ENCODE results near the gene RAP1GAP. TPM values are rescaled to one million over a fixed set of nuclear protein-coding genes. Genes with fewer than 3 reads are reported as not detected.

RAP1GAP gene
- total and polyA plus RNA-seq, 2 of the 13 experiments (the other 11 are each of a cell fraction or from before 2014, with no cell fraction given) = 11.9 to 37.5 TPM

DNA sequence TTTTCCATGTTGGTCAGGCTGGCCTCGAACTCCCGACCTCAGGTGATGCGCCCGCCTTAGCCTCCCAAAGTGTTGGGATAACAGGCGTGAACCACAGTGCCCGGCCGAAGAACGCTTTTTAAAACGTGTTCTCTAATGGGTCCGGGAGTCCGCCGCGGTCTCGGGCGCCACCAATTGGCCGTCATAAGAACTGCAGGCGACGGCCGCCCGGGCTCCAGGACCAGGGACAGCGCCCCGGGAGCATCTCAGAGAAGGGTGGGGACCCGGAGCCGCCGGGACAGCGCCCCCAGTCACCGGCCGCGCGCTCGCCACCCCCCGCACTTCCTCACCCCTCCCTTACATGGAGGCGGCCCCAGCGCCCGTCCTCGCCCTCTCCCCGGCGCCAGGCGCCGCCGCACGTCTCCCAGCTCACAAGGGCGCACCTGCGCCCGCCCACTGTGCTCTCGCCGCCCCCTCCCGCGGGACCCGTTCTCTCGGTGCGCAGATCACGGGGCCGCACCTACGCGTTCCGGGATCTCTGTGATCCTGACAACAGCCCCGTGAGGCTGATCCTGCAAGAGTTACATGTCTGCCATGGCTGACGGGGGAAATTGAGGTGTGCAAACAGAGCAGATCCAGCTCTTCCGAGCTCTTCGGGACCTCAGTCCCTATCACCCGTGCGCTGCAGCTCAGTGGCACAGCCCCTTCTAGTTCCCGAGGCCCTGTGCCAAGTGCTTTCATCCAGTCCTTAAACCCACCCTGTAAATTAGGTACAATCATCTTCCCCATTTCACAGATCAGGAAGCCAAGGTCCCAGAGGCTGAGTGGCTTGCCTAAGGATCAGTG, 9.8 kb downstream of the RAP1GAP start (continued):
- TF ChIP-seq HOXA3 (CRISPR knock-in tag; IDR thresholded peaks at IDR 0.05) (peak; percentile 80), ZBTB3 (CRISPR knock-in tag; IDR thresholded peaks at IDR 0.05; ENCODE audit: borderline replicate concordance, low read depth) (peak; percentile 35; the same call in 1 of the 2 replicates), DNMT1 (CRISPR knock-in tag; IDR thresholded peaks at IDR 0.05) (0 out of 2 replicates have a peak, but pooled peaks have one; percentile 81), ERF (CRISPR knock-in tag; IDR thresholded peaks at IDR 0.05) (peak; percentile 99), ZNF335 (CRISPR knock-in tag; IDR thresholded peaks at IDR 0.05) (peak; percentile 94), ZNF629 (CRISPR knock-in tag; conservative IDR thresholded peaks at IDR 0.05) (peak; percentile 54), TSC22D2 (CRISPR knock-in tag; IDR thresholded peaks at IDR 0.05; ENCODE audit: borderline replicate concordance) (peak; percentile 99), FOXA3 (CRISPR knock-in tag; IDR thresholded peaks at IDR 0.05) (peak; percentile 72), SMC3 (IDR thresholded peaks at IDR 0.05; ENCODE audit: low read length) (no peak), ETV5 (CRISPR knock-in tag; IDR thresholded peaks at IDR 0.05; ENCODE audit: borderline replicate concordance) (peak; percentile 57), FOXM1 (CRISPR knock-in tag; IDR thresholded peaks at IDR 0.05) (no peak), ZMYM4 (CRISPR knock-in tag; IDR thresholded peaks at IDR 0.05) (peak; percentile 64), ZNF674 (CRISPR knock-in tag; IDR thresholded peaks at IDR 0.05; ENCODE audit: low read depth) (no peak)
- TF ChIP-seq, protein P1, sequence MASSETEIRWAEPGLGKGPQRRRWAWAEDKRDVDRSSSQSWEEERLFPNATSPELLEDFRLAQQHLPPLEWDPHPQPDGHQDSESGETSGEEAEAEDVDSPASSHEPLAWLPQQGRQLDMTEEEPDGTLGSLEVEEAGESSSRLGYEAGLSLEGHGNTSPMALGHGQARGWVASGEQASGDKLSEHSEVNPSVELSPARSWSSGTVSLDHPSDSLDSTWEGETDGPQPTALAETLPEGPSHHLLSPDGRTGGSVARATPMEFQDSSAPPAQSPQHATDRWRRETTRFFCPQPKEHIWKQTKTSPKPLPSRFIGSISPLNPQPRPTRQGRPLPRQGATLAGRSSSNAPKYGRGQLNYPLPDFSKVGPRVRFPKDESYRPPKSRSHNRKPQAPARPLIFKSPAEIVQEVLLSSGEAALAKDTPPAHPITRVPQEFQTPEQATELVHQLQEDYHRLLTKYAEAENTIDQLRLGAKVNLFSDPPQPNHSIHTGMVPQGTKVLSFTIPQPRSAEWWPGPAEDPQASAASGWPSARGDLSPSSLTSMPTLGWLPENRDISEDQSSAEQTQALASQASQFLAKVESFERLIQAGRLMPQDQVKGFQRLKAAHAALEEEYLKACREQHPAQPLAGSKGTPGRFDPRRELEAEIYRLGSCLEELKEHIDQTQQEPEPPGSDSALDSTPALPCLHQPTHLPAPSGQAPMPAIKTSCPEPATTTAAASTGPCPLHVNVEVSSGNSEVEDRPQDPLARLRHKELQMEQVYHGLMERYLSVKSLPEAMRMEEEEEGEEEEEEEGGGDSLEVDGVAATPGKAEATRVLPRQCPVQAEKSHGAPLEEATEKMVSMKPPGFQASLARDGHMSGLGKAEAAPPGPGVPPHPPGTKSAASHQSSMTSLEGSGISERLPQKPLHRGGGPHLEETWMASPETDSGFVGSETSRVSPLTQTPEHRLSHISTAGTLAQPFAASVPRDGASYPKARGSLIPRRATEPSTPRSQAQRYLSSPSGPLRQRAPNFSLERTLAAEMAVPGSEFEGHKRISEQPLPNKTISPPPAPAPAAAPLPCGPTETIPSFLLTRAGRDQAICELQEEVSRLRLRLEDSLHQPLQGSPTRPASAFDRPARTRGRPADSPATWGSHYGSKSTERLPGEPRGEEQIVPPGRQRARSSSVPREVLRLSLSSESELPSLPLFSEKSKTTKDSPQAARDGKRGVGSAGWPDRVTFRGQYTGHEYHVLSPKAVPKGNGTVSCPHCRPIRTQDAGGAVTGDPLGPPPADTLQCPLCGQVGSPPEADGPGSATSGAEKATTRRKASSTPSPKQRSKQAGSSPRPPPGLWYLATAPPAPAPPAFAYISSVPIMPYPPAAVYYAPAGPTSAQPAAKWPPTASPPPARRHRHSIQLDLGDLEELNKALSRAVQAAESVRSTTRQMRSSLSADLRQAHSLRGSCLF (CRISPR knock-in tag; IDR thresholded peaks at IDR 0.05; ENCODE audit: borderline replicate concordance) = peak; percentile 97
- TF ChIP-seq, protein P2, sequence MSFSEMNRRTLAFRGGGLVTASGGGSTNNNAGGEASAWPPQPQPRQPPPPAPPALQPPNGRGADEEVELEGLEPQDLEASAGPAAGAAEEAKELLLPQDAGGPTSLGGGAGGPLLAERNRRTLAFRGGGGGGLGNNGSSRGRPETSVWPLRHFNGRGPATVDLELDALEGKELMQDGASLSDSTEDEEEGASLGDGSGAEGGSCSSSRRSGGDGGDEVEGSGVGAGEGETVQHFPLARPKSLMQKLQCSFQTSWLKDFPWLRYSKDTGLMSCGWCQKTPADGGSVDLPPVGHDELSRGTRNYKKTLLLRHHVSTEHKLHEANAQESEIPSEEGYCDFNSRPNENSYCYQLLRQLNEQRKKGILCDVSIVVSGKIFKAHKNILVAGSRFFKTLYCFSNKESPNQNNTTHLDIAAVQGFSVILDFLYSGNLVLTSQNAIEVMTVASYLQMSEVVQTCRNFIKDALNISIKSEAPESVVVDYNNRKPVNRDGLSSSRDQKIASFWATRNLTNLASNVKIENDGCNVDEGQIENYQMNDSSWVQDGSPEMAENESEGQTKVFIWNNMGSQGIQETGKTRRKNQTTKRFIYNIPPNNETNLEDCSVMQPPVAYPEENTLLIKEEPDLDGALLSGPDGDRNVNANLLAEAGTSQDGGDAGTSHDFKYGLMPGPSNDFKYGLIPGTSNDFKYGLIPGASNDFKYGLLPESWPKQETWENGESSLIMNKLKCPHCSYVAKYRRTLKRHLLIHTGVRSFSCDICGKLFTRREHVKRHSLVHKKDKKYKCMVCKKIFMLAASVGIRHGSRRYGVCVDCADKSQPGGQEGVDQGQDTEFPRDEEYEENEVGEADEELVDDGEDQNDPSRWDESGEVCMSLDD (CRISPR knock-in tag; IDR thresholded peaks at IDR 0.05; ENCODE audit: borderline replicate concordance) = peak; percentile 94
- TF ChIP-seq, protein P3, sequence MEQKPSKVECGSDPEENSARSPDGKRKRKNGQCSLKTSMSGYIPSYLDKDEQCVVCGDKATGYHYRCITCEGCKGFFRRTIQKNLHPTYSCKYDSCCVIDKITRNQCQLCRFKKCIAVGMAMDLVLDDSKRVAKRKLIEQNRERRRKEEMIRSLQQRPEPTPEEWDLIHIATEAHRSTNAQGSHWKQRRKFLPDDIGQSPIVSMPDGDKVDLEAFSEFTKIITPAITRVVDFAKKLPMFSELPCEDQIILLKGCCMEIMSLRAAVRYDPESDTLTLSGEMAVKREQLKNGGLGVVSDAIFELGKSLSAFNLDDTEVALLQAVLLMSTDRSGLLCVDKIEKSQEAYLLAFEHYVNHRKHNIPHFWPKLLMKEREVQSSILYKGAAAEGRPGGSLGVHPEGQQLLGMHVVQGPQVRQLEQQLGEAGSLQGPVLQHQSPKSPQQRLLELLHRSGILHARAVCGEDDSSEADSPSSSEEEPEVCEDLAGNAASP (CRISPR knock-in tag; IDR thresholded peaks at IDR 0.05; ENCODE audit: borderline replicate concordance) = peak; percentile 92
- TF ChIP-seq, protein P4, sequence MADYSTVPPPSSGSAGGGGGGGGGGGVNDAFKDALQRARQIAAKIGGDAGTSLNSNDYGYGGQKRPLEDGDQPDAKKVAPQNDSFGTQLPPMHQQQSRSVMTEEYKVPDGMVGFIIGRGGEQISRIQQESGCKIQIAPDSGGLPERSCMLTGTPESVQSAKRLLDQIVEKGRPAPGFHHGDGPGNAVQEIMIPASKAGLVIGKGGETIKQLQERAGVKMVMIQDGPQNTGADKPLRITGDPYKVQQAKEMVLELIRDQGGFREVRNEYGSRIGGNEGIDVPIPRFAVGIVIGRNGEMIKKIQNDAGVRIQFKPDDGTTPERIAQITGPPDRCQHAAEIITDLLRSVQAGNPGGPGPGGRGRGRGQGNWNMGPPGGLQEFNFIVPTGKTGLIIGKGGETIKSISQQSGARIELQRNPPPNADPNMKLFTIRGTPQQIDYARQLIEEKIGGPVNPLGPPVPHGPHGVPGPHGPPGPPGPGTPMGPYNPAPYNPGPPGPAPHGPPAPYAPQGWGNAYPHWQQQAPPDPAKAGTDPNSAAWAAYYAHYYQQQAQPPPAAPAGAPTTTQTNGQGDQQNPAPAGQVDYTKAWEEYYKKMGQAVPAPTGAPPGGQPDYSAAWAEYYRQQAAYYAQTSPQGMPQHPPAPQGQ (CRISPR knock-in tag; IDR thresholded peaks at IDR 0.05; ENCODE audit: borderline replicate concordance) = no peak

Data from HepG2 (cell line).